Colonic mucosa (tissue), 4 donors: ENCODE data around the gene PTPRT. TPM values are rescaled to one million over a fixed set of nuclear protein-coding genes. Genes with fewer than 3 reads are reported as not detected.

ENCODE experiments used
- DNase-seq: peaks from one replicate; pipeline ENCODE4 v3.0.0-alpha.2; 2020
- H3K27ac ChIP-seq: fragments of 200-600 bp; one replicate; pipeline ENCODE4 v1.8.0; 2021
- H3K27me3 ChIP-seq: fragments of 200-600 bp; one replicate; pipeline ENCODE4 v1.8.0; 2021
- H3K36me3 ChIP-seq: fragments of 200-600 bp; one replicate; pipeline ENCODE4 v1.8.0; 2021
- H3K4me1 ChIP-seq: fragments of 200-600 bp; one replicate; pipeline ENCODE4 v1.8.0; 2021; ENCODE audit warnings: mild to moderate bottlenecking
- H3K4me3 ChIP-seq: fragments of 200-600 bp; one replicate; pipeline ENCODE4 v1.8.0; 2021
- H3K9ac ChIP-seq, 2 donors: one replicate each; pipeline ENCODE4 v1.7.0; 2013; ENCODE audit warnings: control low read depth in 2 of 2, low read depth in 2 of 2, low read length in 2 of 2
- H3K9me3 ChIP-seq: fragments of 200-600 bp; one replicate; pipeline ENCODE4 v1.8.0; 2021
- intact Hi-C: fragments of 100-400 bp; cut with DNase I; formaldehyde crosslinking; loops from one replicate; pipeline ENCODE4 v1.14.1; 2022
- total RNA-seq, 2 donors: library from RNA; stranded (reverse); fragmentation: NEBNext Ultra II Directional in 1 of 2; extraction: Animal tissue kit (Norgen Biotek cat#: 25700) in 1 of 2; gene quantifications; one replicate each; pipeline ENCODE4 v1.2.1, GENCODE V29; 2021
- TF ChIP-seq, protein P1 (sequence below): fragments of 200-600 bp; IDR thresholded peaks from one replicate; pipeline ENCODE4 v1.8.0; 2022; ENCODE audit warnings: antibody characterized with exemption, mild to moderate bottlenecking
- donor health status: healthy.
- donor health status: DM: no; HTN: no; CAD: no.
- donor health status: DM: no; HTN: no; CAD: no.

PTPRT gene
- total RNA-seq, 2 donors from 2014 or later = 0.11 to 0.12 TPM

- Histone ChIP-seq H3K4me1 (no peaks in the 10 kb centered on the region), H3K27ac (no peak overlapping the region), H3K9me3 (no peaks in the 10 kb centered on the region), H3K9ac (no peak overlapping the region), H3K4me3 (no peak overlapping the region), H3K36me3 (no peaks in the 10 kb centered on the region), H3K27me3 (no peaks in the 10 kb centered on the region)
- TF ChIP-seq, protein P1, sequence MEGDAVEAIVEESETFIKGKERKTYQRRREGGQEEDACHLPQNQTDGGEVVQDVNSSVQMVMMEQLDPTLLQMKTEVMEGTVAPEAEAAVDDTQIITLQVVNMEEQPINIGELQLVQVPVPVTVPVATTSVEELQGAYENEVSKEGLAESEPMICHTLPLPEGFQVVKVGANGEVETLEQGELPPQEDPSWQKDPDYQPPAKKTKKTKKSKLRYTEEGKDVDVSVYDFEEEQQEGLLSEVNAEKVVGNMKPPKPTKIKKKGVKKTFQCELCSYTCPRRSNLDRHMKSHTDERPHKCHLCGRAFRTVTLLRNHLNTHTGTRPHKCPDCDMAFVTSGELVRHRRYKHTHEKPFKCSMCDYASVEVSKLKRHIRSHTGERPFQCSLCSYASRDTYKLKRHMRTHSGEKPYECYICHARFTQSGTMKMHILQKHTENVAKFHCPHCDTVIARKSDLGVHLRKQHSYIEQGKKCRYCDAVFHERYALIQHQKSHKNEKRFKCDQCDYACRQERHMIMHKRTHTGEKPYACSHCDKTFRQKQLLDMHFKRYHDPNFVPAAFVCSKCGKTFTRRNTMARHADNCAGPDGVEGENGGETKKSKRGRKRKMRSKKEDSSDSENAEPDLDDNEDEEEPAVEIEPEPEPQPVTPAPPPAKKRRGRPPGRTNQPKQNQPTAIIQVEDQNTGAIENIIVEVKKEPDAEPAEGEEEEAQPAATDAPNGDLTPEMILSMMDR = no peak
- no peak for DNase-seq
- intact Hi-C loops = no loop called here
These were observed 997.4 kb downstream of the PTPRT start for GRCh38 chr20:42192321-42192720.

DNA sequence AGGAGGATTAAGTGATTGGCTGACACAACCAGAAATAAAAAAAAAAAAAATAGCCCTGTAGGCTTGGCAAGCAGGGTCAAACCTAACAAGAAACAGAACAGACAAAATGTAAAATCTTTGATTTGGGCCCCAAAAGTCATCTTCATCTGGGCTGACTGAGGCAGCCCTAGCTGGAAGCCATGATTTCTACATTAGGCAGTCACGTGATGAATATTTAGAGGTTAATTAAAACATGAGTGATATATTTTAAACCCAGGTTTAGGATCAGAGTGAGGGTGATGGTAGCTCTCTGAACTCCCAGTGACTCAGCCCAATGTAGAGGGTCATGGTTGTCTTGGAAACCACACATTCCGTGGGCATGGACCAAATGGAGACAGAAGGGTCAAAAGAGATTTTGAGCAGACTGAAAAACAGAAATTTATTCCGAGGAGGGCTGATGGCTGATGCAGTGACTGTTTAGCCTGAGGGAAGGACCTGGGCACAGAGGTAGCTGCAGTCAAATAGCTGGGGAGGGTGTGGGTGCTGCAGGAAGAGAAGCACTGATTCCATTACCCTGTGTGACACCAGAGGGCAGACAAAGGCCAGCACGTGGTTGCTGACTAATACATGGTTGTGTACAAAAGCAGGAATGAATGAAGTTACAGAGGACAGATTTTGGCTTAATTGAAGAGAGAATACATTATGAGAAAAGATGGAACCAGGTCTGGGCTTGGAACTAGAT lies 998.4 kb downstream of the PTPRT start:
- H3K4me3 ChIP-seq = no peak overlapping the region
- no peaks in the 10 kb centered on the region for H3K27me3 ChIP-seq
- DNase-seq = no peak
- H3K36me3 ChIP-seq = no peaks in the 10 kb centered on the region
- TF ChIP-seq, protein P1 = no peak
- H3K27ac ChIP-seq = no peak overlapping the region
- H3K9me3 ChIP-seq = no peaks in the 10 kb centered on the region
- intact Hi-C loops = no loop called here
- no peak overlapping the region for H3K9ac ChIP-seq
- H3K4me1 ChIP-seq = no peaks in the 10 kb centered on the region

GRCh38 chr20:42190084-42190483 lies 999.6 kb downstream of the PTPRT start:
- no peak for DNase-seq
- Histone ChIP-seq H3K4me3 (no peak overlapping the region), H3K9ac (no peak overlapping the region), H3K4me1 (no peaks in the 10 kb centered on the region), H3K27ac (no peak overlapping the region), H3K9me3 (no peaks in the 10 kb centered on the region), H3K27me3 (no peaks in the 10 kb centered on the region), H3K36me3 (no peaks in the 10 kb centered on the region)
- intact Hi-C loops = no loop called here
- TF ChIP-seq, protein P1 = no peak

GRCh38 chr20:42186337-42186736 lies 1003.4 kb downstream of the PTPRT start:
- TF ChIP-seq, protein P1 = no peak
- H3K36me3 ChIP-seq = no peaks in the 10 kb centered on the region
- no peaks in the 10 kb centered on the region for H3K4me1 ChIP-seq
- H3K9me3 ChIP-seq = no peaks in the 10 kb centered on the region
- H3K27me3 ChIP-seq = no peaks in the 10 kb centered on the region
- no peak for DNase-seq
- no peak overlapping the region for H3K4me3 ChIP-seq
- H3K27ac ChIP-seq = no peak overlapping the region
- H3K9ac ChIP-seq = no peak overlapping the region
- intact Hi-C loops = no loop called here

- intact Hi-C loops = no loop called here
- Histone ChIP-seq H3K9ac (no peak overlapping the region), H3K4me1 (no peaks in the 10 kb centered on the region), H3K36me3 (no peaks in the 10 kb centered on the region), H3K27me3 (no peaks in the 10 kb centered on the region), H3K9me3 (no peaks in the 10 kb centered on the region), H3K4me3 (no peak overlapping the region), H3K27ac (no peak overlapping the region)
- no peak for DNase-seq
- TF ChIP-seq, protein P1 = no peak
These were observed 1006.6 kb downstream of the PTPRT start for GRCh38 chr20:42183147-42183546.
